Measurements from ENCODE around the gene ABAT. TPM values are rescaled to one million over a fixed set of nuclear protein-coding genes. Genes with fewer than 3 reads are reported as not detected.

ABAT gene
- total RNA-seq, 2 experiments from 2014 or later = 4.1 to 4.4 TPM

DNA sequence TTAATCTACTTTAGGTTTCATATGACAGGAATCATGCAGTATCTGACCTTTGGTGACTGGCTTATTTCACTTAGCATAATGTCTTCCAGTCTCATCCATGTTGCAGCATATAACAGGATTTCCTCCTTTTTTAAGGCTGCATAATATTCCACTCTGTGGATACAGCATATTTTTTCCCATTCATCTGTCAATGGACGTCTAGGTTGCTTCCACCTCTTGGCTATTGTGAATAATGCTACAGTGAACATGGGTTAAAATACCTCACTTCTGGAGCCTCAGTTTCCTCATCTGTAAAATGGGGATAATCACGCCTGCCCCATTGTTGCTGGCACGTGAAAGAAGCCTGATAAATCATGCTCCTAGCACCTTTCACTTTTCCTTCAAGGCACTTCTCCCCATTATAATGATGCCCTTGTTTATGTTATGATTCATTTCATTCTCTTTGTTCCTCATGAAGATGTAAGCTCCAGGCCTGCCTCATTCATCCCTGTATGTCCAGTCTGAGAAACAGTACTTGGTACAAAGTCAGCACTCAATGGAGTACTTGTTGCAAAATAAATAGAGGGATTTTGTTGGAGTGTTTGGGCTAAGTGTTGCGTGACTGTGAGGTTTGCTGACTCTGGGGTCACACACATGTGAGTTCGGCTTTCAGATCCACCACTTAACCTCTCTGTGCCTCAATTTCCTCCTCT lies 59.6 kb downstream of the ABAT start:
- intact Hi-C loops (cut with DNase I, micrococcal nuclease) = no loop called here
- H3K27me3 Mint-ChIP-seq = no peaks in the 10 kb centered on the region
- H3K27ac Mint-ChIP-seq = no peak overlapping the region
- peaks cover 9% of the 10 kb centered on the region for H3K36me3 Mint-ChIP-seq (ENCODE audit: low read depth)
- ChIA-PET CTCF (no interaction called here), POLR2A (no interaction called here)
- TF ChIP-seq, protein P1, sequence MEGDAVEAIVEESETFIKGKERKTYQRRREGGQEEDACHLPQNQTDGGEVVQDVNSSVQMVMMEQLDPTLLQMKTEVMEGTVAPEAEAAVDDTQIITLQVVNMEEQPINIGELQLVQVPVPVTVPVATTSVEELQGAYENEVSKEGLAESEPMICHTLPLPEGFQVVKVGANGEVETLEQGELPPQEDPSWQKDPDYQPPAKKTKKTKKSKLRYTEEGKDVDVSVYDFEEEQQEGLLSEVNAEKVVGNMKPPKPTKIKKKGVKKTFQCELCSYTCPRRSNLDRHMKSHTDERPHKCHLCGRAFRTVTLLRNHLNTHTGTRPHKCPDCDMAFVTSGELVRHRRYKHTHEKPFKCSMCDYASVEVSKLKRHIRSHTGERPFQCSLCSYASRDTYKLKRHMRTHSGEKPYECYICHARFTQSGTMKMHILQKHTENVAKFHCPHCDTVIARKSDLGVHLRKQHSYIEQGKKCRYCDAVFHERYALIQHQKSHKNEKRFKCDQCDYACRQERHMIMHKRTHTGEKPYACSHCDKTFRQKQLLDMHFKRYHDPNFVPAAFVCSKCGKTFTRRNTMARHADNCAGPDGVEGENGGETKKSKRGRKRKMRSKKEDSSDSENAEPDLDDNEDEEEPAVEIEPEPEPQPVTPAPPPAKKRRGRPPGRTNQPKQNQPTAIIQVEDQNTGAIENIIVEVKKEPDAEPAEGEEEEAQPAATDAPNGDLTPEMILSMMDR (IDR thresholded peaks at IDR 0.05) = no peak
- no peak for DNase-seq
- H3K4me3 Mint-ChIP-seq = no peak overlapping the region
- no peak for ATAC-seq (ENCODE audit: poor library complexity)
- no peaks in the 10 kb centered on the region for H3K36me3 ChIP-seq (ENCODE audit: insufficient read depth, low read length)
- no peak overlapping the region for H3K4me3 ChIP-seq (ENCODE audit: low read length)
- no peak overlapping the region for H3K27ac ChIP-seq (ENCODE audit: low read depth in 1 of 2, low read length in 2 of 2)
- H3K4me1 ChIP-seq (ENCODE audit: insufficient read depth, low read length) = no peaks in the 10 kb centered on the region
- H3K27me3 ChIP-seq (ENCODE audit: control insufficient read depth in 1 of 2, insufficient read depth in 2 of 2, low read length in 2 of 2) = no peaks in the 10 kb centered on the region
- peaks cover 11% of the 10 kb centered on the region for H3K4me1 Mint-ChIP-seq (ENCODE audit: low read depth)
- peaks cover 0 to 7% of the 10 kb centered on the region in 2 experiments for H3K9me3 ChIP-seq (ENCODE audit: control insufficient read depth in 1 of 2, insufficient read depth in 1 of 2, low read length in 2 of 2)
- H3K9me3 Mint-ChIP-seq = no peaks in the 10 kb centered on the region

GRCh38 chr16:8735574-8735973 lies 61.2 kb downstream of the ABAT start:
- ATAC-seq (ENCODE audit: poor library complexity) = no peak
- DNase-seq = no peak
- Histone ChIP-seq H3K9me3 (ENCODE audit: control insufficient read depth in 1 of 2, insufficient read depth in 1 of 2, low read length in 2 of 2) (peaks cover 0 to 7% of the 10 kb centered on the region in 2 experiments), H3K4me1 (ENCODE audit: insufficient read depth, low read length) (no peaks in the 10 kb centered on the region), H3K36me3 (ENCODE audit: insufficient read depth, low read length) (peaks cover 3% of the 10 kb centered on the region), H3K27ac (ENCODE audit: low read depth in 1 of 2, low read length in 2 of 2) (no peak overlapping the region), H3K27me3 (ENCODE audit: control insufficient read depth in 1 of 2, insufficient read depth in 2 of 2, low read length in 2 of 2) (no peaks in the 10 kb centered on the region), H3K4me3 (ENCODE audit: low read length) (no peak overlapping the region)
- no peaks in the 10 kb centered on the region for H3K4me1 Mint-ChIP-seq (ENCODE audit: low read depth)
- POLR2A ChIA-PET = no interaction called here
- no peak overlapping the region for H3K4me3 Mint-ChIP-seq
- H3K27ac Mint-ChIP-seq = no peak overlapping the region
- H3K36me3 Mint-ChIP-seq (ENCODE audit: low read depth) = peaks cover 13% of the 10 kb centered on the region
- CTCF ChIA-PET = no interaction called here
- H3K9me3 Mint-ChIP-seq = no peaks in the 10 kb centered on the region
- TF ChIP-seq, protein P1 (IDR thresholded peaks at IDR 0.05) = no peak
- no peaks in the 10 kb centered on the region for H3K27me3 Mint-ChIP-seq
- intact Hi-C loops (cut with DNase I, micrococcal nuclease) = no loop called here

DNA sequence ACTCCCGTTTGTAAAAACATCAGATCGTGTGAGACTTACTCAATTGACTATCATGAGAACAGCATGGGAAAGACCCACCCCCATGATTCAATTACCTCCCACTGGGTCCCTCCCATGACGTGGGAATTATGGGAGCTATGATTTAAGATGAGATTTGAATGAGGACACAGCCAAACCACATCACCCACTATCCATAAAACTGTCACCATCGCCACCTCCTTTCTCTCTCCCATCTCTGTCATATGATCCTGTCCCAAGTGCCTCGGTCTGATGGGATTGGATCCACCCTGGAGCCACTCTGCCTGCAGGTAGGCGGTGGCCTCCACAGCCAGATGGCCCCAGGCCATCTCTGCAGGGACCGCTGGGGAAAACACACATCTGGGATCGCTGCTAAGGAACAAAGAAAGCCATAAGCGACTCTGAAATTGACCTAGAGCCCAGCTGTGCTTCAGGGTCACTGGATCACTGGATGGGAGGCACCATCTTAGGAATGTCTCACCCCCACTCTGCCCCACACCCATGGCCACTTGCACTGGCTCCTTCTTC lies 61.8 kb downstream of the ABAT start:
- no peak overlapping the region for H3K27ac ChIP-seq (ENCODE audit: low read depth in 1 of 2, low read length in 2 of 2)
- DNase-seq (no peak), ATAC-seq (ENCODE audit: poor library complexity) (no peak)
- Mint-ChIP-seq H3K36me3 (ENCODE audit: low read depth) (peaks cover 13% of the 10 kb centered on the region), H3K4me1 (ENCODE audit: low read depth) (no peaks in the 10 kb centered on the region), H3K9me3 (no peaks in the 10 kb centered on the region), H3K27ac (no peak overlapping the region), H3K4me3 (no peak overlapping the region), H3K27me3 (no peaks in the 10 kb centered on the region)
- intact Hi-C loops (cut with DNase I, micrococcal nuclease) = no loop called here
- H3K9me3 ChIP-seq (ENCODE audit: control insufficient read depth in 1 of 2, insufficient read depth in 1 of 2, low read length in 2 of 2) = peaks cover 0 to 7% of the 10 kb centered on the region in 2 experiments
- peaks cover 3% of the 10 kb centered on the region for H3K36me3 ChIP-seq (ENCODE audit: insufficient read depth, low read length)
- TF ChIP-seq, protein P1 (IDR thresholded peaks at IDR 0.05) = no peak
- POLR2A ChIA-PET = no interaction called here
- no peaks in the 10 kb centered on the region for H3K4me1 ChIP-seq (ENCODE audit: insufficient read depth, low read length)
- H3K4me3 ChIP-seq (ENCODE audit: low read length) = no peak overlapping the region
- H3K27me3 ChIP-seq (ENCODE audit: control insufficient read depth in 1 of 2, insufficient read depth in 2 of 2, low read length in 2 of 2) = no peaks in the 10 kb centered on the region
- CTCF ChIA-PET = no interaction called here
